Tibial nerve (tissue), 4 donors: ENCODE measurements around the gene SPINDOC.

Experiments used
- EP300 ChIP-seq, 2 donors: sonication (generic); formaldehyde crosslinking; IDR thresholded peaks; one replicate each; pipeline ENCODE4 v1.6.1; 2017; ENCODE audit warnings: antibody characterized with exemption in 2 of 2, mild to moderate bottlenecking in 1 of 2
- TF ChIP-seq, protein P1 (sequence below), 5 experiments: fragments of 200-600 bp in 3 of 5; fragments of 450-650 bp in 2 of 5; sonication (generic) in 3 of 5; IDR thresholded peaks; one replicate each; pipeline ENCODE4 v1.5.1; 2016 to 2019; ENCODE audit warnings: antibody characterized with exemption in 5 of 5, mild to moderate bottlenecking in 3 of 5, moderate library complexity in 2 of 5

DNA sequence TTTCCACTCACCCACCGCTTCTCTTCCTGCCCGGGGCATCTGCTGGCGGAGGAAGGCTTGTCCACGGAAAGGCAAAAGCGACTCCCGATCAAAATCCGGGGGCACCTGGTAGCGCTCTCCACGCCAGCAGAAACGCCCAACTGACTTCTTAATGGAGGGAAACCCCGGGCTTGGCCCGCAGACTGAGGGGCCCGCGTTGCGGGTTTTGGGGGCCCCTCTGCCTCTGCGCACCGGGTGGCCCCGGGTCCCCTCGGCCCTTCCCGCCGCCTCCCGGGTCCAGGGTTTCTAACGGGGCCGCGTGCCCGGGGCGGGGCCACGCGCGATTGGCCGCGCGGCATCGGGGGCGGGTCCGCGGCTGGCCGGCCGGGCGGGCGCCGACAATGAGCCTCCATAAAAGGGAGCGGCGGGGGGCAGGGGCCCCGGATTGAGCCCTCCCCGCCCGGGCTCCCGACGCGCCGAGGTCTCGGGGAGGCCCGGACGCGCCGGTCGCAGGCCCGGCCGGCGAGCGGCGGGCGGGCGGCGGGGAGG lies at the start of gene SPINDOC:
- no peak for TF ChIP-seq EP300 (IDR thresholded peaks at IDR 0.05)
- TF ChIP-seq, protein P1, sequence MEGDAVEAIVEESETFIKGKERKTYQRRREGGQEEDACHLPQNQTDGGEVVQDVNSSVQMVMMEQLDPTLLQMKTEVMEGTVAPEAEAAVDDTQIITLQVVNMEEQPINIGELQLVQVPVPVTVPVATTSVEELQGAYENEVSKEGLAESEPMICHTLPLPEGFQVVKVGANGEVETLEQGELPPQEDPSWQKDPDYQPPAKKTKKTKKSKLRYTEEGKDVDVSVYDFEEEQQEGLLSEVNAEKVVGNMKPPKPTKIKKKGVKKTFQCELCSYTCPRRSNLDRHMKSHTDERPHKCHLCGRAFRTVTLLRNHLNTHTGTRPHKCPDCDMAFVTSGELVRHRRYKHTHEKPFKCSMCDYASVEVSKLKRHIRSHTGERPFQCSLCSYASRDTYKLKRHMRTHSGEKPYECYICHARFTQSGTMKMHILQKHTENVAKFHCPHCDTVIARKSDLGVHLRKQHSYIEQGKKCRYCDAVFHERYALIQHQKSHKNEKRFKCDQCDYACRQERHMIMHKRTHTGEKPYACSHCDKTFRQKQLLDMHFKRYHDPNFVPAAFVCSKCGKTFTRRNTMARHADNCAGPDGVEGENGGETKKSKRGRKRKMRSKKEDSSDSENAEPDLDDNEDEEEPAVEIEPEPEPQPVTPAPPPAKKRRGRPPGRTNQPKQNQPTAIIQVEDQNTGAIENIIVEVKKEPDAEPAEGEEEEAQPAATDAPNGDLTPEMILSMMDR (IDR thresholded peaks at IDR 0.05) = no peak
